ENCODE results near the gene LGALS3.

DNA sequence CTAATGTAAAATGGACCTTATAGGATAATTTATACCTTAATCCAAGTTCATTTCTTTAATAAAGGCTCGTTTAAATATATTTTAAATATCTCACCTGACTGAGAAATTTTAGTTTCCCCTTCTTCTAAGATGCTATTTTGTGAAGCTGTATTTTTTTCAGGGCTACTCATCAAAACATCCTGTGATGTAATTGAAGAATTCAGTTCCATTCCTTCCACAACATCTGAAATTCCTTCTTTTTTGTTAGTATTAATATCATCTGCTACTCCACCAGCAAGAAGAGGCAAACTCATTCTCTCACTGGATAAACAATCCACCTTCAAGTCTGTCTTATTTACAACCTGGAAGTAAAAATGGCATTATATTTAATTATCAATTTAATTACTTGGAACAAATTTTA lies 22.5 kb downstream of the LGALS3 start:
- TF ChIP-seq, protein P1, sequence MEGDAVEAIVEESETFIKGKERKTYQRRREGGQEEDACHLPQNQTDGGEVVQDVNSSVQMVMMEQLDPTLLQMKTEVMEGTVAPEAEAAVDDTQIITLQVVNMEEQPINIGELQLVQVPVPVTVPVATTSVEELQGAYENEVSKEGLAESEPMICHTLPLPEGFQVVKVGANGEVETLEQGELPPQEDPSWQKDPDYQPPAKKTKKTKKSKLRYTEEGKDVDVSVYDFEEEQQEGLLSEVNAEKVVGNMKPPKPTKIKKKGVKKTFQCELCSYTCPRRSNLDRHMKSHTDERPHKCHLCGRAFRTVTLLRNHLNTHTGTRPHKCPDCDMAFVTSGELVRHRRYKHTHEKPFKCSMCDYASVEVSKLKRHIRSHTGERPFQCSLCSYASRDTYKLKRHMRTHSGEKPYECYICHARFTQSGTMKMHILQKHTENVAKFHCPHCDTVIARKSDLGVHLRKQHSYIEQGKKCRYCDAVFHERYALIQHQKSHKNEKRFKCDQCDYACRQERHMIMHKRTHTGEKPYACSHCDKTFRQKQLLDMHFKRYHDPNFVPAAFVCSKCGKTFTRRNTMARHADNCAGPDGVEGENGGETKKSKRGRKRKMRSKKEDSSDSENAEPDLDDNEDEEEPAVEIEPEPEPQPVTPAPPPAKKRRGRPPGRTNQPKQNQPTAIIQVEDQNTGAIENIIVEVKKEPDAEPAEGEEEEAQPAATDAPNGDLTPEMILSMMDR (conservative IDR thresholded peaks at IDR 0.05), result no peak
- TF ChIP-seq ZFX (IDR thresholded peaks at IDR 0.05), result no peak
